Natural killer cell (primary cell): ENCODE results near the gene DHH. TPM values are rescaled to one million over a fixed set of nuclear protein-coding genes. Genes with fewer than 3 reads are reported as not detected.

Source experiments
- ATAC-seq, 3 donors: fragments of 150-1000 bp in 2 of 3; fragments of 200-7000 bp in 1 of 3; cut with Tn5 transposase; 1 replicate in 1 of 3; 2 replicates in 2 of 3; pipeline ENCODE4 v1.10.0; 2021; ENCODE audit warnings: mild to moderate bottlenecking in 2 of 3, moderate library complexity in 2 of 3
- DNase-seq, 2 donors: peaks; one replicate each; pipeline versions ENCODE4 v3.0.0 to v3.0.0-alpha.2; 2013 to 2021; ENCODE audit warnings: mixed read lengths in 1 of 2
- H3K27ac ChIP-seq: one replicate; pipeline ENCODE4 v1.5.1; 2013; ENCODE audit warnings: mild to moderate bottlenecking, low read length
- H3K27me3 ChIP-seq: one replicate; pipeline ENCODE4 v1.6.1; 2013; ENCODE audit warnings: low read length; ENCODE audit not compliant: control insufficient read depth, insufficient read depth
- H3K36me3 ChIP-seq: one replicate; pipeline ENCODE4 v1.6.1; 2013; ENCODE audit warnings: low read length; ENCODE audit not compliant: control insufficient read depth, insufficient read depth
- H3K4me1 ChIP-seq: one replicate; pipeline ENCODE4 v1.6.1; 2013; ENCODE audit warnings: low read length; ENCODE audit not compliant: control insufficient read depth, insufficient read depth
- H3K4me3 ChIP-seq: one replicate; pipeline ENCODE4 v1.5.1; 2013; ENCODE audit warnings: low read length
- H3K9me3 ChIP-seq: one replicate; pipeline ENCODE4 v1.6.1; 2013; ENCODE audit warnings: low read length; ENCODE audit not compliant: control insufficient read depth, insufficient read depth
- H3K27ac Mint-ChIP-seq, 2 donors: one replicate each; pipeline ENCODE4 v1.8.0; 2022; ENCODE audit warnings: mild to moderate bottlenecking in 2 of 2, mixed read lengths in 2 of 2, moderate library complexity in 1 of 2
- H3K27me3 Mint-ChIP-seq, 2 donors: one replicate each; pipeline ENCODE4 v1.8.0; 2022; ENCODE audit warnings: low read depth in 2 of 2, mixed read lengths in 2 of 2
- H3K36me3 Mint-ChIP-seq: one replicate; pipeline ENCODE4 v1.8.0; 2022; ENCODE audit warnings: mixed read lengths
- H3K4me1 Mint-ChIP-seq, 2 donors: one replicate each; pipeline ENCODE4 v1.8.0; 2022; ENCODE audit warnings: mixed read lengths in 2 of 2
- H3K4me3 Mint-ChIP-seq: one replicate; pipeline ENCODE4 v1.8.0; 2022; ENCODE audit warnings: mild to moderate bottlenecking, moderate library complexity, mixed read lengths
- H3K9me3 Mint-ChIP-seq, 2 donors: one replicate each; pipeline ENCODE4 v1.8.0; 2022; ENCODE audit warnings: mixed read lengths in 2 of 2
- WGBS: methylation state at CpG from one replicate; pipeline ENCODE4 v1.1.7; 2013; ENCODE audit warnings: missing lambda C conversion rate; ENCODE audit not compliant: insufficient coverage; 5-methylcytosine and 5-hydroxymethylcytosine counted together
- intact Hi-C: fragments of 100-400 bp; cut with micrococcal nuclease; formaldehyde crosslinking; loops from one replicate; pipeline ENCODE4 v1.14.2; 2022
- total RNA-seq, 4 donors: library from RNA; stranded (reverse); fragments of 120-200 nt in 1 of 4; gene quantifications; one replicate each; pipeline versions ENCODE4 v1.2.3 to v1.2.4, GENCODE V29; 2013 to 2022
- TF ChIP-seq, protein P1 (sequence below): fragments of 200-600 bp; IDR thresholded peaks from one replicate; pipeline ENCODE4 v1.8.0; 2022; ENCODE audit warnings: antibody characterized with exemption

DHH gene
- total RNA-seq, 3 donors from 2014 or later (not counting 1 experiment from before 2014, with no cell fraction given): 0.39 to 0.80 (median 0.45) TPM

DNA sequence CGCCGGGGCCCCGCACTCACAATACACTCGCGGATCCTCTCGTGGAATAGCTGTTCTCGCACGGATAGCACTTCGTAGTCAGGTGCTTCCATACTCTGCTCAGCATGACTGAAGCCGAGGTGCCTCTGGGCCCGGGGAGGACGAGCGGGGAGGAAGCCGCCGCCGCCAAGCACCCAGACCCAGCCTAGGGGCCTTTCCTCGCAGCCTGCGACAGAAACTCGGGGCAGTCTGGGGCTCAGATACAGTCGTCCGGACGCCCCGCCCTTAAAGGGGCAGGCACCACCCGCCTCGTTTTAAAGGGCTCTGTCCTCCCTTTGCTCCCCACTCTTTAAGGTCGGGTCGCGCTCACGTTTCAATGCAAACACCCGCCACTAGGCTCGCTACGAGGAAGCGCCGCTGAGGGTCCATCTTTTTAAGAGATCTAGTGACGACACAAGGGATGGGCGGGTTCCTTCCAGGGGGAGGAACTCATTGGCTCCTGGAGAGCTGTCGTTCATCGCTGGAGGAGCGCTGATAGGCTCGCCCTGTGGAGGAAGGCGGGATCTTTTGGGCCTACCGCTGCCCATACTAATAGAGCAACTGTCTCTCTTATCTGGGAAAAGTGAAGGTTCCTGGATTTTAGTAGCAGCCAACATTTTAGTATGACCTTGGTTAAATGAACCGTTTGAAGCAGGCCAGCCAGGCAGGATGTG is 16.0 kb upstream of the DHH start, which contains the start of gene LMBR1L:
Gene LMBR1L, minus strand, starts transcription at position 384 of the 692 bp plus-strand sequence. Its CDS starts 292 bp downstream, at position 92.
- peaks cover 28 to 42% of the 10 kb centered on the region in 2 donors for H3K4me1 Mint-ChIP-seq
- H3K27ac Mint-ChIP-seq: peak within 1 kb of the TSS; percentile 98
- WGBS: 0% methylated on average over 43 of the region's 43 CpGs

DNA sequence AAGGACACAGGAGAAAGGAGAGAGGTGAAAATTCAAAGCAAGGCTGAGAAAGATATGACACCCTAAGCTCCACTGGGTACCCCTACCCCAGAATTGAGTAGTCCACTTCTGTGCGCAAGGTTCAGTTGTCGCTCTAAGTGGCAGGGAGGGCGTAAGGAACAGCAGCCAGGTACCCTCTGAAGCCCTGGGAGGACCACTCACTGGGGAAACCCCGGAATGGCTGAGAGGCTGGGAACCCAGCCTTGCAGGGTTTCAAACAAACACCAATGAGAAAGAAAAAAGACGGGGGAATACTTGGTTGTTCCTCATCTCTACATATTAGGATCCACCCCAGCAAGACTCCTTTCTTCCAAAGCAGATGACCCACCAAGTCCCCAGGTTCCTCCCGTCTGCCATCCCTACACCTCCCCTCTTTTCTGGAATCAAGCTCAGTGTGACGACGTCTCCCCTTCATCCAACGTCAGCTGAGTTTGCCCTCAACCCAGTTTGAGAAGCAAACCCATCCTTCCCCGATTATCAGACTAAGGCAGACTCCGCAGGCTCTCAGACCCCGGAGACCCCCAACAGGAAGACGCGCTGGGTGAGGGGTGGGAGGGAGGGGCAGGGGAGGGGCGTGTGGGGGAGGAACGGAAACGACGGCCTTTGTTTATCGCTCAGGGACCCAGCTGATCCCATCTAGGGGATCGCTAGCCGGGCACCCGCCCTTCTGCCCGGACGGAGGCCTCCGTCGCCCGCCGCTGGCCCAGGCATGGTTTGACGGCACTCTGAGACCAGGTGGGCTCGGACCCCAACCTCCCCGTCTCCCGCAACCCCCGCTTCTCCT is 15.3 kb upstream of the DHH start:
- peak overlapping the region; percentile 98 for H3K27ac Mint-ChIP-seq
- no peaks in the 10 kb centered on the region for H3K9me3 Mint-ChIP-seq
- Histone ChIP-seq H3K4me1 (peaks cover 26% of the 10 kb centered on the region), H3K36me3 (peaks cover 6% of the 10 kb centered on the region), H3K9me3 (no peaks in the 10 kb centered on the region), H3K27ac (peak overlapping the region; percentile 94), H3K4me3 (peak overlapping the region; percentile 96), H3K27me3 (no peaks in the 10 kb centered on the region)
- no peak for ATAC-seq
- H3K36me3 Mint-ChIP-seq: no peaks in the 10 kb centered on the region
- H3K27me3 Mint-ChIP-seq: no peaks in the 10 kb centered on the region
- peak overlapping the region; percentile 100 for H3K4me3 Mint-ChIP-seq
- H3K4me1 Mint-ChIP-seq: peaks cover 28 to 50% of the 10 kb centered on the region in 2 donors
- peak in 1 of 2 donors; percentile 51 for DNase-seq
- TF ChIP-seq, protein P1, sequence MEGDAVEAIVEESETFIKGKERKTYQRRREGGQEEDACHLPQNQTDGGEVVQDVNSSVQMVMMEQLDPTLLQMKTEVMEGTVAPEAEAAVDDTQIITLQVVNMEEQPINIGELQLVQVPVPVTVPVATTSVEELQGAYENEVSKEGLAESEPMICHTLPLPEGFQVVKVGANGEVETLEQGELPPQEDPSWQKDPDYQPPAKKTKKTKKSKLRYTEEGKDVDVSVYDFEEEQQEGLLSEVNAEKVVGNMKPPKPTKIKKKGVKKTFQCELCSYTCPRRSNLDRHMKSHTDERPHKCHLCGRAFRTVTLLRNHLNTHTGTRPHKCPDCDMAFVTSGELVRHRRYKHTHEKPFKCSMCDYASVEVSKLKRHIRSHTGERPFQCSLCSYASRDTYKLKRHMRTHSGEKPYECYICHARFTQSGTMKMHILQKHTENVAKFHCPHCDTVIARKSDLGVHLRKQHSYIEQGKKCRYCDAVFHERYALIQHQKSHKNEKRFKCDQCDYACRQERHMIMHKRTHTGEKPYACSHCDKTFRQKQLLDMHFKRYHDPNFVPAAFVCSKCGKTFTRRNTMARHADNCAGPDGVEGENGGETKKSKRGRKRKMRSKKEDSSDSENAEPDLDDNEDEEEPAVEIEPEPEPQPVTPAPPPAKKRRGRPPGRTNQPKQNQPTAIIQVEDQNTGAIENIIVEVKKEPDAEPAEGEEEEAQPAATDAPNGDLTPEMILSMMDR: no peak
- intact Hi-C loops: loop anchor here (1.0 to 5.0 kb wide), 3 partner anchors 20 to 48 kb away; partner anchors contain the start of gene KMT2D
- WGBS: 7% methylated on average over 31 of the region's 33 CpGs

More for the DNA sequence above, 16.0 kb upstream of the DHH start, which contains the start of gene LMBR1L:
- Histone ChIP-seq H3K4me1 (peaks cover 24% of the 10 kb centered on the region), H3K27me3 (no peaks in the 10 kb centered on the region), H3K36me3 (peaks cover 6% of the 10 kb centered on the region), H3K4me3 (peak within 1 kb of the TSS; percentile 96), H3K27ac (peak within 1 kb of the TSS; percentile 94), H3K9me3 (no peaks in the 10 kb centered on the region)
- H3K27me3 Mint-ChIP-seq: no peaks in the 10 kb centered on the region
- intact Hi-C loops: loop anchor here (1.0 to 5.0 kb wide), 3 partner anchors 20 to 48 kb away; partner anchors contain the start of gene KMT2D
- ATAC-seq (peak; percentile 91 to 98 (median 91)), DNase-seq (peak; percentile 94 to 99)
- no peaks in the 10 kb centered on the region for H3K9me3 Mint-ChIP-seq
- TF ChIP-seq, protein P1: peak; percentile 44
- H3K4me3 Mint-ChIP-seq: peak within 1 kb of the TSS; percentile 100
- no peaks in the 10 kb centered on the region for H3K36me3 Mint-ChIP-seq

DNA sequence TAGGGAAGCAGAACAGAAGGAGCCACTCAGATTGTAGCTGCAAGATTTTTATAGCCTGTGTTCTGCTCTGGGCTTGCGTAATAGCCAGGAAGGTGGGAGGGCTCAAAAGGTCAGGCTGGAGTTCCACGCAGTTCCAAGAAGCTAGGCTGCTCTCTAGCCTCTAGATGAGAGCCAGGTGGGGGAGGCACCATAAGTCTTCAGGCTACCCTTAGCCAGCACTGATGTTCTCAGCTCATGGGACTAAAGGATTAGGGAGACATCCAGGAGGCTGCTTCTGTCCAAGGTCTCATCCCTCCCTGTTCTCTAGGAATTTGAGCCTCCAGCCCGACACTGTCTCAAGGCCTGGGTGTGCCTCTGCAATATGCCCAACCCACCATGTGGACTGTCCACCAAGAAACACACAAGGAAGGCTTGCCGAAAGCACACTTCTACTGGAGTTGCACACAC is 14.4 kb upstream of the DHH start:
- 67% methylated on average over 4 of the region's 4 CpGs for WGBS
- Mint-ChIP-seq H3K27me3 (no peaks in the 10 kb centered on the region), H3K27ac (peak overlapping the region; percentile 98), H3K36me3 (peaks cover 6% of the 10 kb centered on the region), H3K4me3 (peak overlapping the region; percentile 100), H3K4me1 (peaks cover 35 to 59% of the 10 kb centered on the region in 2 donors), H3K9me3 (no peaks in the 10 kb centered on the region)
- DNase-seq: peak in 1 of 2 donors; percentile 21
- H3K36me3 ChIP-seq: peaks cover 15% of the 10 kb centered on the region
- intact Hi-C loops: no loop called here
- no peak overlapping the region for H3K4me3 ChIP-seq
- H3K9me3 ChIP-seq: no peaks in the 10 kb centered on the region
- TF ChIP-seq, protein P1: no peak
- no peak for ATAC-seq
- H3K27me3 ChIP-seq: no peaks in the 10 kb centered on the region
- peaks cover 32% of the 10 kb centered on the region for H3K4me1 ChIP-seq
- H3K27ac ChIP-seq: no peak overlapping the region
